Effector memory CD8-positive, alpha-beta T cell (primary cell): ENCODE data around the gene SUSD6.
"Not testable (repeated sequence)": the region's sequence is repeated elsewhere in the genome, so short reads cannot be mapped to it uniquely, and the experiment has no call there.

Experiments
- ATAC-seq: fragments of 150-1000 bp; cut with Tn5 transposase; replicated peaks from 2 replicates; pipeline ENCODE4 v1.10.0; 2021; ENCODE audit warnings: mild to moderate bottlenecking, moderate library complexity
- DNase-seq, 3 experiments: peaks; one replicate each; pipeline ENCODE4 v3.0.0; 2021
- H3K27ac Mint-ChIP-seq, 2 donors: one replicate each; pipeline ENCODE4 v1.8.0; 2022; ENCODE audit warnings: mild to moderate bottlenecking in 2 of 2, mixed read lengths in 2 of 2, moderate library complexity in 2 of 2
- H3K27me3 Mint-ChIP-seq, 2 donors: one replicate each; pipeline ENCODE4 v1.8.0; 2022; ENCODE audit warnings: mixed read lengths in 2 of 2
- H3K36me3 Mint-ChIP-seq: one replicate; pipeline ENCODE4 v1.8.0; 2022; ENCODE audit warnings: mild to moderate bottlenecking, moderate library complexity, mixed read lengths; ENCODE audit not compliant: insufficient read depth
- H3K4me1 Mint-ChIP-seq, 2 donors: one replicate each; pipeline ENCODE4 v1.8.0; 2022; ENCODE audit warnings: low read depth in 2 of 2, mixed read lengths in 2 of 2
- H3K4me3 Mint-ChIP-seq, 2 donors: one replicate each; pipeline ENCODE4 v1.8.0; 2022; ENCODE audit warnings: mild to moderate bottlenecking in 2 of 2, mixed read lengths in 2 of 2, moderate library complexity in 2 of 2
- H3K9me3 Mint-ChIP-seq, 2 donors: one replicate each; pipeline ENCODE4 v1.8.0; 2022; ENCODE audit warnings: mixed read lengths in 2 of 2

The SUSD6 gene

GRCh38 chr14:69636718-69637480 lies 25.5 kb downstream of the SUSD6 start:
- H3K4me1 Mint-ChIP-seq: peaks cover 69 to 77% of the 10 kb centered on the region in 2 donors
- peak overlapping the region; percentile 90 to 94 for H3K27ac Mint-ChIP-seq

GRCh38 chr14:69637503-69638031 lies 26.2 kb downstream of the SUSD6 start:
- H3K27ac Mint-ChIP-seq: peak overlapping the region; percentile 90 to 94
- no peak for ATAC-seq

More at GRCh38 chr14:69636718-69637480, 25.5 kb downstream of the SUSD6 start:
- DNase-seq (no peak), ATAC-seq (no peak)
- Mint-ChIP-seq H3K36me3 (peaks cover 12% of the 10 kb centered on the region), H3K9me3 (no peaks in the 10 kb centered on the region), H3K4me3 (peak overlapping the region; percentile 58 to 66), H3K27me3 (no peaks in the 10 kb centered on the region)

GRCh38 chr14:69640931-69641330 lies 29.5 kb downstream of the SUSD6 start:
- Mint-ChIP-seq H3K27me3 (no peaks in the 10 kb centered on the region), H3K36me3 (peaks cover 9% of the 10 kb centered on the region), H3K9me3 (peaks cover 0 to 2% of the 10 kb centered on the region in 2 donors), H3K27ac (no peak overlapping the region), H3K4me3 (no peak overlapping the region), H3K4me1 (peaks cover 61 to 68% of the 10 kb centered on the region in 2 donors)
- ATAC-seq (no peak), DNase-seq (no peak)

More at GRCh38 chr14:69637503-69638031, 26.2 kb downstream of the SUSD6 start:
- Mint-ChIP-seq H3K27me3 (no peaks in the 10 kb centered on the region), H3K4me3 (peak overlapping the region; percentile 66), H3K9me3 (peaks cover 0 to 2% of the 10 kb centered on the region in 2 donors), H3K36me3 (peaks cover 10% of the 10 kb centered on the region), H3K4me1 (peaks cover 67 to 76% of the 10 kb centered on the region in 2 donors)
- no peak for DNase-seq

- H3K4me1 Mint-ChIP-seq: peaks cover 57 to 62% of the 10 kb centered on the region in 2 donors
- DNase-seq, H3K27ac Mint-ChIP-seq, H3K27me3 Mint-ChIP-seq, H3K9me3 Mint-ChIP-seq, ATAC-seq: not testable (repeated sequence)
- peak overlapping the region in 1 of 2 donors; percentile 3 for H3K4me3 Mint-ChIP-seq
- H3K36me3 Mint-ChIP-seq: peaks cover 17% of the 10 kb centered on the region
These were observed 30.9 kb downstream of the SUSD6 start for GRCh38 chr14:69642212-69642793.

GRCh38 chr14:69643430-69644200 lies 32.2 kb downstream of the SUSD6 start:
- H3K36me3 Mint-ChIP-seq: peaks cover 14% of the 10 kb centered on the region
- no peak for DNase-seq

GRCh38 chr14:69644814-69645213 lies 33.4 kb downstream of the SUSD6 start:
- Mint-ChIP-seq H3K36me3 (peaks cover 14% of the 10 kb centered on the region), H3K9me3 (peaks cover 0 to 2% of the 10 kb centered on the region in 2 donors), H3K27ac (no peak overlapping the region), H3K4me1 (peaks cover 62 to 65% of the 10 kb centered on the region in 2 donors), H3K4me3 (no peak overlapping the region), H3K27me3 (no peaks in the 10 kb centered on the region)
- no peak for DNase-seq
- ATAC-seq: no peak

More at GRCh38 chr14:69643430-69644200, 32.2 kb downstream of the SUSD6 start:
- ATAC-seq: peak; percentile 77
- Mint-ChIP-seq H3K4me3 (peak overlapping the region in 1 of 2 donors; percentile 21), H3K4me1 (peaks cover 56 to 58% of the 10 kb centered on the region in 2 donors), H3K27ac (no peak overlapping the region), H3K9me3 (peaks cover 0 to 2% of the 10 kb centered on the region in 2 donors), H3K27me3 (no peaks in the 10 kb centered on the region)

- peaks cover 17% of the 10 kb centered on the region for H3K36me3 Mint-ChIP-seq
- ATAC-seq (no peak), DNase-seq (no peak)
- H3K4me1 Mint-ChIP-seq: peaks cover 65 to 82% of the 10 kb centered on the region in 2 donors
- H3K27ac Mint-ChIP-seq: no peak overlapping the region
- H3K4me3 Mint-ChIP-seq: no peak overlapping the region
- no peaks in the 10 kb centered on the region for H3K27me3 Mint-ChIP-seq
- H3K9me3 Mint-ChIP-seq: peaks cover 0 to 1% of the 10 kb centered on the region in 2 donors
These were observed 35.8 kb downstream of the SUSD6 start for GRCh38 chr14:69647213-69647612.

GRCh38 chr14:69647642-69648041 lies 36.2 kb downstream of the SUSD6 start:
- not testable (repeated sequence) for H3K9me3 Mint-ChIP-seq, H3K27me3 Mint-ChIP-seq, DNase-seq, H3K27ac Mint-ChIP-seq, ATAC-seq
- peaks cover 65 to 82% of the 10 kb centered on the region in 2 donors for H3K4me1 Mint-ChIP-seq
- H3K4me3 Mint-ChIP-seq: peak overlapping the region in 1 of 2 donors; percentile 11
- H3K36me3 Mint-ChIP-seq: peaks cover 16% of the 10 kb centered on the region

GRCh38 chr14:69648480-69649451 lies 37.4 kb downstream of the SUSD6 start:
- peaks cover 20% of the 10 kb centered on the region for H3K36me3 Mint-ChIP-seq
- H3K4me1 Mint-ChIP-seq: peaks cover 62 to 80% of the 10 kb centered on the region in 2 donors
- no peaks in the 10 kb centered on the region for H3K27me3 Mint-ChIP-seq
- ATAC-seq (no peak), DNase-seq (no peak)
- peak overlapping the region in 1 of 2 donors; percentile 57 for H3K27ac Mint-ChIP-seq
- no peaks in the 10 kb centered on the region for H3K9me3 Mint-ChIP-seq
- H3K4me3 Mint-ChIP-seq: peak overlapping the region in 1 of 2 donors; percentile 18

- Mint-ChIP-seq H3K27me3 (no peaks in the 10 kb centered on the region), H3K9me3 (no peaks in the 10 kb centered on the region), H3K4me3 (peak overlapping the region in 1 of 2 donors; percentile 2), H3K36me3 (peaks cover 26% of the 10 kb centered on the region), H3K4me1 (peaks cover 64 to 86% of the 10 kb centered on the region in 2 donors), H3K27ac (peak overlapping the region in 1 of 2 donors; percentile 70)
- no peak for DNase-seq
- ATAC-seq: no peak
These were observed 39.6 kb downstream of the SUSD6 start for GRCh38 chr14:69650948-69651369.

- no peak for ATAC-seq
- Mint-ChIP-seq H3K4me3 (no peak overlapping the region), H3K27ac (peak overlapping the region in 1 of 2 donors; percentile 70), H3K27me3 (no peaks in the 10 kb centered on the region), H3K4me1 (peaks cover 66 to 88% of the 10 kb centered on the region in 2 donors), H3K9me3 (no peaks in the 10 kb centered on the region), H3K36me3 (peaks cover 23% of the 10 kb centered on the region)
- no peak for DNase-seq
These were observed 40.3 kb downstream of the SUSD6 start for GRCh38 chr14:69651664-69652063.
